ENCODE results near the gene ROBO1.

- TF ChIP-seq L3MBTL2 (conservative IDR thresholded peaks at IDR 0.05), result no peak
- no peak for TF ChIP-seq ZNF384 (IDR thresholded peaks at IDR 0.05)
- TF ChIP-seq SP1 (IDR thresholded peaks at IDR 0.05), result no peak
- TF ChIP-seq NFRKB (IDR thresholded peaks at IDR 0.05), result no peak
- TF ChIP-seq ARNT (IDR thresholded peaks at IDR 0.05), result no peak
- no peak for TF ChIP-seq FOXM1 (IDR thresholded peaks at IDR 0.05; ENCODE audit: borderline replicate concordance)
- no peak for TF ChIP-seq HDGF (IDR thresholded peaks at IDR 0.05; ENCODE audit: borderline replicate concordance)
- no peak for TF ChIP-seq SUZ12 (IDR thresholded peaks at IDR 0.05)
- no peak for TF ChIP-seq ELF4 (IDR thresholded peaks at IDR 0.05)
Observed at GRCh38 chr3:79162653-79163052, 605.1 kb downstream of the ROBO1 start.
